CD4-positive, alpha-beta T cell treated with Interleukin-6 at 100 ng/mL for 8 hours (primary cell): Measurements from ENCODE around the gene CRB2.
"Not testable (repeated sequence)": the region's sequence is repeated elsewhere in the genome, so short reads cannot be mapped to it uniquely, and the experiment has no call there.

ENCODE experiments used
- DNase-seq: peaks from one replicate; pipeline ENCODE4 v3.0.0-alpha.2; 2020; ENCODE audit warnings: mixed read lengths, low spot score

CRB2 gene

DNA sequence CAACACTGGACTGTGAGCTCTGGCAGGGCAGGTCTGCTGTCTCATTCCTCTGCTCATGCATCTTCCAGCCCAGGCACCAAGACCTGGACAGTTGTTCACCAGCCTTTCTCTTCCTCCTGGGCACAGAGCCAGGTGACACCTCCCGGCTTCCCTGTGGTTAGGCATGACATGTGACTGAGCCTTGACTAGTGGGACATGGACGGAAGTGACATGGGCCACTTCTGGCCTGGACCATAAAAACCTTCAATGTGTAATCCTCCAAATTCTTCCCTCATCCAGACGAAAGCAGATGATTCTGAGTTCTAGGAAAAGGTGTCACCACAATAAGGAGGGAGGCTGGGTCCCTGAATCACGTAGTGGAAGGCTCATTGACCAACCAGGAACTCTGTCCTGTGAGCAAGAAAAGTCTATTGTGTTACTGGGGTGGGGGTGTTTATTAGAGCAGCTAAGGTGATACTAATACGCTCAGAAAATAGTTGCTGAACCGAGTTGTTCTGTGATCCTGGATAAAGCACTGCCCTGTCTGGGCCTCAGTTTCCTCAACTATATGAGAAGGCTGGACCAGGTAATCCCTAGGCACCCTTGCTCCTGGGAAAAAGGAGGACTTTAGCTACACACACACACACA is 26.6 kb upstream of the CRB2 start:
- DNase-seq = no peak

DNA sequence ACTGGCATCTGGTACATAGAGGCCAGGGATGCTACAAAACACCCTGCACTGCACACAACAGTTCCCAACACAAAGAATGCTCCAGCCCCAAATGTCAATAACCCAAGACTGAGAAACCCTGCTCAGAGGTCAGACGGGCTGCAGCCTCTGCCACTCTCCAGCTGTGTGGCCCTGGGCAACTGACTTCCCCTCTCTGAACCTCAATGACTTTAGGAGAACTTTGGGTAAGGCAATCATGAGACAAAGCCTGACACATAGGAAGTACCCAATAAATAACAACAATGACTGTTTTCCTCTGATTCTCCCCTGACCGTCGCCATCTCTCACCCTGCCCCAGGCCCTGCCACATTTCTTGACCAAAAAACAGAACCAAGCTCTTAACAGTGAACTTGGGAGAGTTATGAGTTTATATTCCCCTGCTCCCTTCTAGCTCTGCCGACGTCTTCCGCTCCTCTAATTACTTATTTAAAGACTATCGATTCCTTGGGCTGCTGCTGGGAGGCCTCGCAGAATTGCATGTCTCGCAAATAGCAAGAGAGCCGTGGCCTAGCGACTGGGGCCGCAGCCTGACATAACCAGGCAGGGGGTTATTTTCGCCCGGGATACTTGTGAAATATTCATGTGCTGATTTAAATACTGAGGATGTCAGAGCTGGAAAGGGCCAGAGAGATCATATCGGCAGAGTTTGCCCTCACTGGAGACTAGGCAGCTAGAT is 24.5 kb upstream of the CRB2 start:
- no peak for DNase-seq

DNA sequence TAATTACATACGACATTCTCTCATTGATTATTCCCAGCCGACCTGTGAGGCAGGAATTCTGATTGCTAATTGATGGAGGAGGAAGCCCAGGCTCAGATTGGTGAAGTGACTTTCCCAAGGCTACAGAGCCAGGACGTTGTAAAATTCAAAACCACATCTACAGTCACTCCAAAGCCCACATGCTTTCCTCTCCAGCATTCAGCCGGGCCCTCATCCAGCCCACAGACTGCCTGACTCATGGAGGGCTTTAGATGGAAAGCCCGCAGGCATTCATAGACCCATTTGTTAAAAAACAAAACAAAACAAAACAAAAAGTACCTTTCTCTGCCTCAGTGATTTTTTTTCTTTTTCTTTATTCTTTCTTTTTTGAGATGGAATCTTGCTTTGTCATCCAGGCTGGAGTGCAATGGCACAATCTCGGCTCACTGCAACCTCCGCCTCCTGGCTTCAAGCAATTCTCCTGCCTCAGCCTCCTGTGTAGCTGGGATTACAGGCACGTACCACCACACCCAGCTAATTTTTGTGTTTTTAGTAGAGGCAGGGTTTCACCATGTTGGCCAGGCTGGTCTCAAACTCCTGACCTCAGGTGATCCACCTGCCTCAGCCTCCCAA is 22.8 kb upstream of the CRB2 start:
- DNase-seq = not testable (repeated sequence)

DNA sequence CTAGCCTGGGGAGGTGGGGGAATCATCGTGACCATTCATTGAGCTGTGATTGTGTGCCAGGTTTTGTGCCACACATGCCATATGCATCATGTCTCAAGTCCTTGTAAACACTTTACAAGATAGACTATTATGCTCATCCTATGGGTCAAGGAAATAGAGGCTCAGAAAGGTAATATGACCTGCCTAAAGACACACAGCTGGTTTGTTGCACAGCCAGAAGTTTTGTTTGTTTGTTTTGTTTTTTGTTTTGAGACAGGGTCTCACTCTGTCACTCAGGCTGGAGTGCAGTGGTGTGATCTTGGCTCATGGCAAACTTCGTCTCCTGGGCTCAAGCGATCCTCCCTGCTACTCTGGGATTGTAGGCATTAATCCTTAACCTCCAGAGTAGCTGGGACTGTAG is 21.4 kb upstream of the CRB2 start:
- no peak for DNase-seq

DNA sequence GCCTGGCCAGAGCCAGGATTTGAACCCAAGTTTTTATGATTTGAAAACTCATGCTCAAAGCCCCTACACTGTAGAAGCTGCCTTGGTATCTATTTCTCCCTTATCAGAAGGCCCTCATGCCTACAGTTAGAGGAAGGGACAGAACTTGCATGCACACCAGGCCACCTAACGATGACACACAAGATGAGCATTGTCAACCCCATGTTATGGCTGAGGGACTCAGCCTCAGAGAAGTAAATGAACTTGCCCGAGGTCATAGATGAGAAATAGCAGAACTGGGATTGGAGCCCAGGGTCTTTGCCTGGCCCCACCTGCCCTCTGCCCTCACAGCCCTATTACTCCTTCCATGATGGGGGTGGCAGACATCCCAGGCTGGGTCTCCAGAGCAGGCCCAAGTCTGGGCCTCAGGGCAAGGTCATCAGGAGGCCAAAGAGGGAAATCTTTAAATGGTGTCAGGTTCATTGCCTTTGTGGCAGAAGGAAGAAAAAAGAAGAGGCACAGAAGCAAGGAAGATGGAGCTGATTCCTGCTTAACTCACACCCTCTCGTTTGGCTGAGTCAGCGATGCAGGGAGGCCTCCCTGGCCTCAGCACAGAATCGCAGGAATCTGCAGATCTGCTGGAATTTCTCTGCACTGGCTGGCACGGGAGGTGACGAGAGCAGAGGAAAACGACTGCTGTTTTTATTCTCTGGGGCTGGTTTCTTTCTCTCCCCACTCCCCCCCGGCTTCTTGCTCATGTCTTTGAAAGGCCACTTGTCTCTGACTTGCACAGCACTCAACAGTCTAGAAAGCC is 20.6 kb upstream of the CRB2 start:
- DNase-seq = no peak

DNA sequence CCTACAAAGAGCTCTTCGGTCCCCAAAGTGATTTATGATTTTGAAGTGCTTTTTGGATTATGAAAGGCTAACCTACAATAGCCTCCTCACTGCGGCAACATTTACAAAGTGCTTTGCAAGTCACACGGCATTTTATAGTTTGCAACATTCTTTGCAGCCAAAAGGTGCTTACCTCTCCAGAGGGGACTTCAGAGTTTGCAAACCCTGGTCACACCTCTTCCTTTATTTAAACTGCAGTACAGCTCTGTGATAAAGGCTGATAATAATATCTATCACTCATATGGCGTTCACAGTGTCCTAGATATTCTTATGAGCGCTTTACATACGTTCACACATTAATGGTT is 20.0 kb upstream of the CRB2 start:
- no peak for DNase-seq

DNA sequence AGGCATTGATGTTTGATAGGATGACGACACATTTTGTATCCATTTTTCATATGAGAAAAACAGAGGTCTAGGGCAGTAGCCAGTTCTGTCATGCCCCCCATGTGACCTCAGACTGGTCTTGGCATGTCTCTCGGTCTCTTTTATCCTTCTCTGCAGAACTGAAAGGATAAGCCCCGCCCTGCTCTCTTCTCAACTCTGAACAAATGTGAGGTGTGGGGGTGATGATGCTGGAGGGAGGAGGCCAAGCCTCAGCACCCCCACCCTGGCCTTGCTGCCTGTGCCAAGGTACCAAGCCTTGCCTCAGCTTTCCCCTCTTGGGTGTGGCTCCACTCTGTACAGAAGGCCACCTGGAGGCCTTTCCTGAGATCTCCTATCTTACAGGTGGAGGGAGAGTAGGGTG is 19.5 kb upstream of the CRB2 start:
- no peak for DNase-seq

DNA sequence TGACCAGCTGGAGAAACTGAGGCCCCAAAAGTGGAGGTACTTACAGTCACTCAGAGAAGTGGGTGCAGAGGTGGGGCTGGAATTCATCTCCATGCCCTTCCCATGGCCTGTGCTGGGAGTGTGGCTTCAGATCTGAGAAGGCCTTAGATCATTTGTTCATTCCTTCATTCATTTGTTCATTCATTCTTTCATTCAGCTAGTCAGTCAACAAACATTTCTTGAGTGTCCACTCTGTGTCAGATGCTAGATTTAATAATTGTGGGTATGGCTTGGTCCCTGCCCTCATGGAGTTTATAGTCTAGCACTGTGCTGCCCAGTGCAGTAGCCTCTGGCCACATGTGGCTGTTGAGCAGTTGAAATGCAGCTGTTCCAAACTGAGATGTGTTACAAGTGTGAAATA is 19.0 kb upstream of the CRB2 start:
- DNase-seq = no peak

DNA sequence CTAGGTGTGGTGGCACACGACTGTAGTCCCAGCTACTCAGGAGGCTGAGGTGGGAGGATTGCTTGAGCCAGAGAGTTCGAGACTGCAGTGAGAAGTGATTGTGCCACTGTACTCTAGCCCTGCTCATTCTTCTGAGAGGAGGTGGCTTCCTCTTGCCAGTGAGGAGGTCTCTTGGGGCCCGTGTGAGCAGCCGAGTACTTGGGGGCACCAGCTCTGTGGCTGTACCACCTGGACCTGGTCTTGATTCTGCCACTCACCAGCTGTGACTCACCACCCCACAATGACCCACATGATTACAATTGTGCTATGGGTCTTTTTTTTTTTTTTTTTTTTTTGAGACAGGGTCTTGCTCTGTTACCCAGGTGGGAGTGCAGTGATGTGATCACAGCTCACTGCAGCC is 18.0 kb upstream of the CRB2 start:
- no peak for DNase-seq

DNA sequence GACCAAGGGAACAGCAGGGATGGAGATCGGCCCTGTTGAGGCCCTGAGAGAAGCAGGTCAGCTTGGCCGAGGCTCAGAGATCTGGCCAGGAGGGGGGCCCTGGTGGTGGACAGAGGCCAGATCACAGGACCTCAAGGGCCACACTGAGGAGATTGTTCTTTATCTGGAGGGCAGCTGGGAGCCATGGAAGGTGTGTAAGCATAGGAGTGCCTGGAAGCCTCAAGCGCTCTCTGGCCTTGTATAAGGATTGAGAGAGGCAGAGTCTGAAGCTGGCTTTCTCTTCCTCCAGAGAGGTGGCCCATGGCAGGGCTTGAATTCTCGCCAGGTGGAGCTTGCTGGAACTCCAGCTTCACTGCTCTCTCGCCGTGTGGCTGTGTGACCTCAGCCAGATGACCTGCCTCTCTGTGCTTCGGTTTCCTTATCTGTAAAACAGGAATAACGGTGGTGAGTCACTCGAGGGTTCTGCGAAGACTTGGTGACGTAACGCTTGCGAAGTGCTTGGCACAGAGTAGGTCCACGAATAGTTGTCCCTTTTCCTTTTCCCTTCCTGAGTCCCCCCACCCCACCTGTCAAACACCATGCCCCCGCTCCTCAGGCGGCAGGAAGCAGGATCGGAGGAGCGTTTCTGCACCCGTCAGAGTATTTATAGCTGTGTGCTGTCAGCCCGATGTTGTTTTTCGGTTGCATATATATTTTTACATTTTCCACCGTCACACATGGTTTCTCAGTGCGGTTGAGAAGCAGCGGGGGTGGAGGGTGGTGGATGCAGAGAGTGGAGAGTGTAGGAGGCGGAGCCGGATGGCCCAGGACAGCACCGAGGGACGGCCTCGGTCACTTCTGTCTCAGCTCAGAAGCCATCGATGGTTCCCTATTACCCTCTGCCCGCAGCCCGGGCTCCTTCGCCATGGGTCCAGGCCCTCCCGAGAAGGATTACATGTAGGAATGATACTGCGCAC is 17.0 kb upstream of the CRB2 start:
- peak; percentile 29 for DNase-seq

DNA sequence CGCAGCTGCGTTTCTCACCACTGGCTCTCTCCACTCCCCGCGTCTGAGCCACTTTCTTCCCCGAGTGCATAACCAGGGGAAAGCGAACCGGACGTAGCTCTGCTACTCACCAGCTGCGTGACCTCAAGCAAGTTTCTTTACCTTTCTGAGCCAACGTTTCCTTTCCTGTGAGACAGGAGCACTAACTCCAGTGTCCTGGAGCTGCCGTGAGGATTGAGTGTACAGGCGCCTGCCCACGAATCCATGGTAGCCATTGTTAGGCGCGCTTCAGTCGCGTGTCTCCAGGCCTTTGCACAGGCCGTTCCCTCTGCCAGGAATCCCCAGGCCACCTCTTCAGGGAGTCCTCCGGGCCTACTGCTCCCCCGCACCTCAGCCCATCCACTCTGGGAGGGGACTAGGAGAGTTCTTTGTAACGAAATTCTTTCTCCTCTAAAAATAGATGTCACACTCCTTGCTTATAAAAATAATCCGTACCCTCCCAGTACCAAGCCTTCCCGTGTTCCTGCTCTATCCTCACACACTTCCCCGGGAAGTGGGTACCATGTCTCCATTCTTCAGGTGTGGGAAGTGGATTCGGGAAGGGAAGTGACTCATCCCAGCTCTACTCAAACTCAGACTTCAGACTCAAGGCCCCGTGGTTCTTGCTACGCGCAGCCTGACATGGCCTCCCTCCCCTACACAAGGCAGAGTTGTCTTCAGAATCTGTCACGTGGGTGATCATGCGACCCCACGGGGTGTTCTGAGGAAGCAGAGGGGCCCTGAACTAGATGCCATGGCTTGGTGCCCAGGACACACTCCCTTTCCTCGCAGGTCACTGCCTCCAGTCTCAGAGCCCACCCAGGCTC is 16.1 kb upstream of the CRB2 start:
- DNase-seq = peak; percentile 44

DNA sequence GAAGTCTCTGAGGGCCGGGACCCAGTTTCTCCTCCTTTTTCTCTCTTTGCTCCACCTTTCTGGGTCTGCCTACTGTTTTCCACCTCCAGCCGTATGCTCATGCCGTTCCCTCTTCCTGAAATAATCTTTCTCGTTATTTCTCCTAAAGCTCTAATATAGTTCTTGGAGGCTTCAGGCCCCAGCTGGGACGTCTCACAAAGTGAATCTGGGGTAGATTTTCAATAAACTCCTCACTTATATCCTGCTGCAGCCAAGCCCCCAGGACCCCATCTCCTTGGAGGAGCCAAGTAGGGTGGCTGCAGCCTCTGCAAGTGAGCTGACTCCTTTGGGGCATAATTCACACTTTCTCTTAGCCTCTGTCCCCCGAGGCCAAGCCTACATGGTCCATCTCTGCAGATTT is 14.2 kb upstream of the CRB2 start:
- DNase-seq = no peak

DNA sequence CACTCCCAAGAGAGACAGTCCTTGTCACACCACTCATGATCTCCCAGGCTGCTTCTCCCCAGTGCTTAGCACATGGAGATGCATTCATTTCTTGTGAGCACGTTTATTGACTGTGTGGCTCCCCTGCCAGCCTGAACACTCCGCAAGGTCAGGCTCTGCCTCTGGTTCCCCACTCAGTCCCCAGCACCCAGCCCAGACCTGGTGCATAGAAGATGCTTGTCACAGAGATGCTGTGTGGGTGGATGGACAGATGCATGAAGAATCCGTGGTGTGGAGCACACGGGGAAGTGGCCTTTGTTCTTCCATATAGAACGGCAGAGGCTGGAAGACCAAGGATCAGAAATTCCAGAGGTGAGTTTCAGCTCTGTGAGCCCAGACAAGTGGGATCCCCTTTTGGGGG is 13.8 kb upstream of the CRB2 start:
- no peak for DNase-seq

DNA sequence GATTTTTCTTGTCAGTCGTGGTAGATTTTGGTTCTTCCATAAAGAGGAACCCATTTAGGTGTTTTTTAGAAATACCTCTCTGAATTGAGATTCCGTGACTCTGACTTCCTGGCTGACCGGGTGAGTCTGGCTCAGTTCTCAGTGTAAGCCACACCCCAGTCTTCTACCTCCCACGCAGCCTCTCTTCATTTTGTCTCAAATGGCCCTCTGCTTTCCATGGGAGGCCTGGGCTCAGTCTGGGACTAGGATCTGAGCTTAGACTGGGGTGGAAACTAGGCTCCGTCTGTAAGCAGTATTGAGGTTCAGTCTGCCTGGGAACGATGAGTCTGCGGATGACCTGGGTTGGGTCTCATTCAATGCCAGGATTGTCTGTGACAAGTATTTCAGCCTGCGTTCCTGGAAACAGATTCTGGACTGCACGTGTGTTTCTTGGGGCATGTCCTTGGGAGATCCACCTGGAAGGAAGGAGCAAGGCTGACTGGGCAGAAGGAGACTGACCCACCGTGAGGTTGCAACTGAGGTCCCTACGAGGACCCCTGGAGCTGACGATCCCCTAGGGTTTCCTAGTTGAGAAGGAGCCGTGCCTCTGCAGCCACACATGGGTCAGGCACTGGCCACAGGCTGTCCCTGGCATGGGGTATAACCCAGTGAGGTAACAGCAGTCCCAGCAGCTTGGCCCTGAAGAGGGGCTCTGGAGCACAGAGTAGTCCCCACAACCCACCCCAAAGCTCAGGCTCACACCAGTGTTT is 12.4 kb upstream of the CRB2 start:
- no peak for DNase-seq

DNA sequence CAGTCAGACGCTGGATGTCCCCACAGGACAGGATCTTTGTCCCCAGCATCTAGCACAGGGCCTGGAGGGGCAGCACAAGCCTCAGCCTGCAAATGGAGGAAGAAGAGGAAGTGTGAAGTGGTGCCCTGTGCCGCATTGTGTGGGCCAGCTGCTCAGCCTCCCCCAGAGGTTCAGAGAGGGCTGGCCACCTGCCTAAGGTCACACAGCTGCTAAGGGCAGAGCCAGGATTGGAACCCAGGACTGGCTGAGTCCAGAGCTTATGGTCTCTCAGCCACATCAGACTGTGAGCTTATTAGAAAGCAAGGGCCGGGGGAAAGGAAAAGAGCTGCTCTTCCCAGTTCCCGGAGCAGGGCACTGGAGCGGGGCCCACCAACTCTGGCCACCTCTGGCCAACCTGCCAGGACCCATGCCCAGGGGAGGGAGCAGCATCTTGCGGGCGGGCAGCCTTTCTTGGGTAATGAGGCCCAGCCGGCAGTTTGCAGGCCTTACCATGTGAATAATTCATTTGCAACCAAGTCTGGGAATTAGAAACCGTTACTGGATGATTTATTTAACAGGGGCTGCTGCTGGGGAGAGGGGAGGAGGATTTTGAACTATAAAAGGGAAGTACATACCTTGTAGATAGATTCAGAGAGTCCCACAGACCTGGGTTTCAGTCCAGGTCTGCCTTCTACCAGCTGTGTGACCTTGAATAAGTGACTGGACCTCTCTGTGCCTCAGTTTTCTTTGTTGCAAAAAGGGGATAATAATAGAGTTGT is 11.6 kb upstream of the CRB2 start:
- no peak for DNase-seq

DNA sequence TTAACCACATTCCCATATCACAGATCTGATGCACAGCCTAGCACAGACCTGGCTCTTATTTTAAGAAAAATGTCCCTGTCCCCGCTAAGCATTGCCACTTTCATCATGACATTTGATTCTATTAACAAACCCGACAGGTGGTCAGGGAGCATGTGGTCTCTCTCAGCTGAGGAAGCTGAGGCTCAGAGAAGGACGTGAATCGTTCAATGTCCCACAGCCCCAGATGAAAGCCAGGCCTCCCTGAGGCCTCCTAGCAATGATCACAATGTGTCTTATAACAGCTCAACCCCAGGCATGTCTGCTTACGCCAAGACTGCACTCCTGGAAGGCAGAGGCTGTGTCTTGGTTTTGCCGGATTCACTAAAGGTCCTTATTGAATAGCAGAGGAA is 10.4 kb upstream of the CRB2 start:
- DNase-seq = no peak

DNA sequence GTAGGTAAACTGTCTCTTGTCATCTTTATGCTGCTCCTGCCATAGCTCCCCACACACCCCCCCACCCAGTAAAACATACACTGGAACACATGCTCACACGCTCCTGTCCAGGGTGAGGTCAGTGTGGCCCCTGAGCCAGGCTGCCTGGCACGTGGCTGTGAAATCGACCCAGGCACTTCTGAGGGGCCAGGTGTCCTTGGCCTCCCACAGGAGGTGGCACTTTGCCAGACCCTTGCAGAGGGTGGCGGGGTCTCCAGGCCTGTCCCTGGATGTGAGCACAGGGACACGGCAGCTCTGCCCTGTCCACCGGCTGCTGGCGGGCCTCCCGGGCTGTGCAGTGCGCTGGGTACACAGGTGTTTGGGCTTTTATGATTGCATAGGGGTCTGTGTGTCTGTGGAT is 10.0 kb upstream of the CRB2 start:
- DNase-seq = no peak

DNA sequence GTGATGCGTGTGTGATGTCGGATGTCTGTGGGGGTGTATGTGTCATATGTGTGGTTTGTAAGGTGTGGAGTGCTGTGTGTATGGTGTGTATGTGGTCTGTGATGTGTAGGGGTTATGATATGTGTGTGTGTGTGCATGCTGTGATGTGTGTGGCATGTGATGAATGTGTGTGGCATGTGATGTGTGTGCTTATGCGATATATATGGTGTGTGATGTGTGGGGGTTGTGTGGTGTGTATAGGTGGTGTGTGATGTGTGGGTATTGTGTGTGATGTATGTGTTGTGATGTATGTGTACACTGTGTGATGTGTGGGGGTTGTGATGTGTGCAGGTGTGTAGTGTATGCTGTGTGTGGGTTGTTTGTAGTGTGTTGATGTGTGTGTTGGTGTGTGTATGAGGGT is 9.2 kb upstream of the CRB2 start:
- DNase-seq = no peak

DNA sequence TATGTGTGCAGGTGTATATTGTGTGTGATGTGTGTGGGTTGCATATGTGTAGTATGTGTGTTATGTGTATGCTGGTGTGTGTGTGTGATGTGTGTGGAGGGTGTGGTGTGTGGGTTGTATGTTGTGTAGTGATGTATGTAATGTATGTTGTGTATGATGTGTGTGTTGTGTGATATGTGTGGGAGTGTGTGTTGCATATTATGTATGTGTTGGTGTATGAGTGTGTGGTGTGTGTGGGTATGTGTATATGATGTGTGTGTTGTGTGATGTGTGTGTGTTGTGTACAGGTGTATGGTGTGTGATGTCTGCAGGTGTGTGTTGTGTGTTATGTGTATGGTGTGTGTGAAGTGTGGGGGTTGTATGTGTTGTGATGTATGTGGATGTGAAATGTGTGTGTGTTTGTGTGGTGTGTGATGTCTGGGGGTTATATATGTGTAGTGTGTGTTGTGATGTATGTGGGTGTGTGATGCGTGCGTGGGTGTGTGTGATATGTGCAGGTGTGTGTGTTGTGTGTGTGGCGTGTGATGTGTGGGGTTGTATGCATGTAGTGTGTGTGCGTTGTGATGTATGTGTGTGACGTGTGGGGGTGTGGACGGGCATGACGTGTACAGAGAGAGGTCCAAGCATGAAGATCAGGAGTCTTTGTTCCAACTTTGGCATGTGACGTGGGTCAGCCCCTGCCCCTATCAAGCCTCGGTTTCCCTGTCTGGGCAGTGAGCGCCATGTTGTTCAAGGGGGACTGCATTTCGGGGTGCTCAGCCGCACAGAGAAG is 8.5 kb upstream of the CRB2 start:
- no peak for DNase-seq
